DND-41 (cell line): Measurements from ENCODE around the gene RALY.
A peak's percentile ranks its signal among the peaks of the same experiment; 100 is the strongest.

Source experiments
- ATAC-seq: fragments of 200-7000 bp; cut with Tn5 transposase; 3 replicates; pipeline ENCODE4 v1.9.1; 2021; ENCODE audit warnings: low read depth; ENCODE audit not compliant: insufficient read depth
- DNase-seq: peaks from one replicate; pipeline ENCODE4 v3.0.0-alpha.2; 2020
- H2AFZ ChIP-seq: 2 replicates; pipeline ENCODE4 v1.6.0; 2012; ENCODE audit warnings: low read depth, low read length
- H3K27ac ChIP-seq: 2 replicates; pipeline ENCODE4 v1.5.1; 2012; ENCODE audit warnings: low read length, inconsistent platforms
- H3K27me3 ChIP-seq: fragments of 200-600 bp; sonication (generic); 2 replicates; pipeline ENCODE4 v1.6.0; 2012; ENCODE audit warnings: low read length, mild to moderate bottlenecking, inconsistent platforms; ENCODE audit not compliant: insufficient read depth, poor library complexity
- H3K36me3 ChIP-seq: 2 replicates; pipeline ENCODE4 v1.5.1; 2012; ENCODE audit warnings: low read length, inconsistent platforms; ENCODE audit not compliant: insufficient read depth
- H3K4me1 ChIP-seq: 2 replicates; pipeline ENCODE4 v1.5.1; 2012; ENCODE audit warnings: mild to moderate bottlenecking, low read length; ENCODE audit not compliant: insufficient read depth
- H3K4me2 ChIP-seq: 2 replicates; pipeline ENCODE4 v1.6.0; 2012; ENCODE audit warnings: mild to moderate bottlenecking, moderate library complexity, low read length, inconsistent platforms; ENCODE audit not compliant: insufficient read depth
- H3K4me3 ChIP-seq, 2 experiments: fragments of 200-600 bp in 1 of 2; shearing (Covaris generic) in 1 of 2; 2 replicates each; pipeline ENCODE4 v1.5.1; 2012 to 2016; ENCODE audit warnings: inconsistent platforms in 2 of 2, low read length in 2 of 2, mild to moderate bottlenecking in 2 of 2, low read depth in 1 of 2, moderate library complexity in 1 of 2
- H3K79me2 ChIP-seq: 2 replicates; pipeline ENCODE4 v1.6.0; 2012; ENCODE audit warnings: low read length, inconsistent platforms; ENCODE audit not compliant: insufficient read depth
- H3K9ac ChIP-seq: 2 replicates; pipeline ENCODE4 v1.6.0; 2012; ENCODE audit warnings: low read depth, mild to moderate bottlenecking, inconsistent platforms, low read length, moderate library complexity
- H3K9me3 ChIP-seq: 2 replicates; pipeline ENCODE4 v1.5.1; 2012; ENCODE audit warnings: low read length, moderate library complexity, mild to moderate bottlenecking, inconsistent platforms; ENCODE audit not compliant: insufficient read depth, severe bottlenecking
- H4K20me1 ChIP-seq: 2 replicates; pipeline ENCODE4 v1.6.0; 2012; ENCODE audit warnings: low read length; ENCODE audit not compliant: insufficient read depth
- CTCF ChIP-seq: IDR thresholded peaks from 2 replicates; pipeline ENCODE4 v1.5.1; 2012; ENCODE audit warnings: borderline replicate concordance, low read length, moderate library complexity, mild to moderate bottlenecking; ENCODE audit not compliant: poor library complexity, severe bottlenecking; ENCODE audit errors: extremely low read depth
- EZH2 ChIP-seq: IDR thresholded peaks from 3 replicates; pipeline ENCODE4 v1.6.1; 2012; ENCODE audit warnings: borderline replicate concordance, low read depth, mild to moderate bottlenecking, moderate library complexity, low read length, inconsistent platforms; ENCODE audit not compliant: severe bottlenecking

Gene RALY

GRCh38 chr20:34064286-34064685 is 70.6 kb downstream of the RALY start:
- H3K36me3 ChIP-seq = peaks cover 70% of the 10 kb centered on the region
- H3K27ac ChIP-seq = 0 out of 2 replicates have a peak overlapping the region, but pooled peaks have one; percentile 4
- H3K9ac ChIP-seq = no peak overlapping the region
- no peak overlapping the region for H3K4me3 ChIP-seq
- TF ChIP-seq EZH2 = no peak
- no peak for TF ChIP-seq CTCF
- ATAC-seq (no peak), DNase-seq (no peak)
- H3K27me3 ChIP-seq = no peaks in the 10 kb centered on the region
- no peaks in the 10 kb centered on the region for H3K4me1 ChIP-seq
- peaks cover 86% of the 10 kb centered on the region for H4K20me1 ChIP-seq
- peaks cover 97% of the 10 kb centered on the region for H3K79me2 ChIP-seq
- no peak overlapping the region for H3K4me2 ChIP-seq
- H2AFZ ChIP-seq = no peak overlapping the region
- no peaks in the 10 kb centered on the region for H3K9me3 ChIP-seq

- H2AFZ ChIP-seq = no peak overlapping the region
- H3K9ac ChIP-seq = no peak overlapping the region
- H3K79me2 ChIP-seq = peaks cover 97% of the 10 kb centered on the region
- DNase-seq = no peak
- H3K4me3 ChIP-seq = no peak overlapping the region
- no peak for TF ChIP-seq CTCF
- H3K27me3 ChIP-seq = no peaks in the 10 kb centered on the region
- no peaks in the 10 kb centered on the region for H3K9me3 ChIP-seq
- no peak overlapping the region for H3K27ac ChIP-seq
- H3K36me3 ChIP-seq = peaks cover 67% of the 10 kb centered on the region
- no peaks in the 10 kb centered on the region for H3K4me1 ChIP-seq
- peaks cover 86% of the 10 kb centered on the region for H4K20me1 ChIP-seq
- no peak for ATAC-seq
- no peak overlapping the region for H3K4me2 ChIP-seq
Measured at GRCh38 chr20:34065260-34065659, 71.5 kb downstream of the RALY start.

GRCh38 chr20:34066476-34067090 is 72.9 kb downstream of the RALY start:
- Histone ChIP-seq H3K36me3 (peaks cover 70% of the 10 kb centered on the region), H3K27me3 (no peaks in the 10 kb centered on the region), H3K27ac (no peak overlapping the region), H2AFZ (no peak overlapping the region), H3K9ac (no peak overlapping the region), H3K4me2 (no peak overlapping the region), H3K79me2 (peaks cover 96% of the 10 kb centered on the region), H3K4me1 (no peaks in the 10 kb centered on the region), H3K9me3 (no peaks in the 10 kb centered on the region), H4K20me1 (peaks cover 85% of the 10 kb centered on the region), H3K4me3 (no peak overlapping the region)
- TF ChIP-seq CTCF = no peak
- ATAC-seq (no peak), DNase-seq (no peak)

GRCh38 chr20:34068001-34068400 is 74.3 kb downstream of the RALY start:
- Histone ChIP-seq H3K36me3 (peaks cover 71% of the 10 kb centered on the region), H2AFZ (no peak overlapping the region), H3K27ac (no peak overlapping the region), H4K20me1 (peaks cover 83% of the 10 kb centered on the region), H3K4me2 (no peak overlapping the region), H3K4me3 (no peak overlapping the region), H3K27me3 (no peaks in the 10 kb centered on the region), H3K79me2 (peaks cover 96% of the 10 kb centered on the region), H3K9ac (no peak overlapping the region), H3K9me3 (no peaks in the 10 kb centered on the region), H3K4me1 (no peaks in the 10 kb centered on the region)
- DNase-seq (no peak), ATAC-seq (no peak)
- TF ChIP-seq CTCF = no peak
- no peak for TF ChIP-seq EZH2
